GM19395 (cell line): ENCODE measurements around the gene AIPL1.

Experiments used
- ATAC-seq: cut with Tn5 transposase; IDR thresholded peaks from one replicate; pipeline ENCODE4 v1.9.1; 2021; ENCODE audit warnings: mild to moderate bottlenecking, moderate library complexity; ENCODE audit not compliant: unreplicated experiment

Gene AIPL1

DNA sequence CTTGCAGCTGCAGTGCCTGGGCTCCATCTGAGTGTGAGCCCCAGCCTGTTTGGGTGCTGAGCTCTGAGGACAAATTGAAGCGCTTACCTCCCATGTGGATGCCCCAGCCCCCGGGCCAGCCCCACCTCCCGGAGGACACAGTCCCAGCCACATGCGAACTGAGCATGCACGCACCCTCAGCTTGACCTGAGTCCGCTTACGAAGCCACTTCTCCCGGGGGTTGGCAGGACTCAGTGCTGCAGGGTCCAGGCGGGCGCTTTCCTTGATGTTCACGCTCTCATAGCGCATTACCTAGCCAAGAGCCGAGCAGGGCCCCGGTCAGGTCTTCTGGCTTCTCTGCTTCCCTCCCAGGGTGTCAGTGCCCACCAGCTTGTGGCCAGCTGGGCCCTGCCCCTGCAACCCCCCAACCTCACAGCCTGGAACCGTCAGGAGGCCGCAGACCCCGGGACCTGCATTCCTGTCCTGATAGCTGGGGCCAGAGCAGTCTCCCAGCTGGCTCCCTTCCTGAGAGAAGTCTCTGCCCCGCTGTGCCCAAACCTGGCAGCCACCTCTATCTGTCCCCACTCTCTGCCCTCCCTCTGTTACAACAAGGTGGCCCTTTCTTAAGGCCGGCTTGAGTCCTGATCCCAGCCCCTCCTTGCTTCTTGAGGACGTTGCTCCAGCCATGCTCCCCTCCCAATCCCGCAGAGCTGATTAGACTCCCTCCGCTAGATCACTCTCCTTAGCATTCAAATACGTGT lies 33.3 kb upstream of the AIPL1 start:
- ATAC-seq = no peak

DNA sequence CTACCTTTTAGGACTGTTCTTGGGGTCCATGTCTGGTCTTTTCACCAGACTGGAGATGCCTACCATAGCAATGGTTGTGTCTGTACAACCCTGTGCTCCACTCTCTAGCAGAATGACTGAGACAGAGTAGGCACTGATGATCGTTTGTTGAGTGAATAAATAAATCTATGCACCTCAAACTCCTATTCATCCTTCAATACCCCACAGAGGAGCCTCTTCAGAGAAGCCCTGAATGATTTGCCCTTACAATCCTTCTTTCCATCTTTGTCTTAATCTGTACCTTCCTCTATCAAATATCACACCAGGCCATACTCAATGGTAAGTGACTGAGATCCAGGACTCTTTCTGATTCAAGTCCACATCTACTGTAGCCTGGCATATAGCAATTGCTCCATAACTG lies 32.6 kb upstream of the AIPL1 start:
- ATAC-seq = no peak

DNA sequence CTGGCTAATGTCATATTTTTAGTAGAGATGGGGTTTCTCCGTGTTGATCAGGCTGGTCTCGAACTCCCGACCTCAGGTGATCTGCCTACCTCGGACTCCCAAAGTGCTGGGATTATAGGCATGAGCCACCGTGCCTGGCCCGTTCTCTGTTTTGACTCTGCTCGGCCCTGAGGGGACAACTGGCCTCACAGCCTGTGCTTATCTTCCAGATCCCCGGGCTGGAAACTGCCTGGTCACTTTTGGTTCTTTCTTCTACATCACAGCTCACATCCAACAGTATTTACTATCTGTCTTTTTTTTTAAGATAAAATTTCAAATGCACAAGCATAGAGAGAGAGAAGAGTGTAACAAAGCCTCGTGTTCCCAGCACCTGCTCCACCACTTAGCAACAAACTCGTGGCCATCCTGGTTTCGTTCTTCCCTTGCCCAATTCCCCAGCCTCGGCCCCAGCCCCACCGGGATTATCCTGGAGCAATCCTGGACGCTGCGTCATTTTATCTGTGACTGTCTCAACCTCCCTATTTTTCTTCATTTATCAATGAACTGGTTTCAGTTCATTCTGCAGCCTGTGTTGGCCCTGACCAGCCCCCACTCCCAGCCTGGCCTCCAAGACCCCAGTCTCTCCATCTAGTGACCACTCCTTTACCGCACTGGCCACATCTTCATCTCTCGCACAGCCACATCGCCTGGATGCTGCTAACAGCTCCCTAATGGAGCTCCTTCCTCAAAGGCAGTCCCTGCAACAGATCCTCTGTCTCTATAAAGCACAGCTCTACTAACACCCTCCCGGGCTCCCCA lies 30.5 kb upstream of the AIPL1 start:
- no peak for ATAC-seq

DNA sequence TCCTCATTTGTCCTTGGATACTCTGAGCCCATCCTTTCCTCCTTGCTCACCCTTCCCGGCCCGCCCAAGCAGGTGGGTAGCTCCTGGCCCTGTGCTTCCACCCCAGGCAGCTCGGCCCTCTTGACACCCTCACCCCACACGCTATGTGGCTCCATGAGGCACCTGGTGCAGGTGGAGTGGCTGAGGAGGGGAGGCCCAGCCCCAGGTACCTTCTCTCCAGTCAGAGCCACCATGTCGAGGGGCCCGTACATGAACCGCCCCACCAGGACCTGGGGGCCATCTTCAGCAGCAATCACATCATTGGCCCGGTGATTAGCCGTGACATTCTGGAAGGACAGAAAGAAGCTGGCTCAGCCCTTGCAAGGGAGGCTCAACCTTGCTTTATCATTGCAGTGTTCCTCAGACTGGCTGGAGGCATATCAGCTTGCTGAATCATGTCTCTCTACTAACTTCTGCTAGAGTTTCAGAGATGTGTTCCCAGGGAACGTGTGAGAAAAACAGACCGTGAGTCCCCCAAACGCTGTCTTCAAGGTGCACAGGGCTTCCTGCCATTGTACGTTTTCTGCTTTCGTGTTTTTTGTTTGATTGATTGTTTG lies 29.6 kb upstream of the AIPL1 start:
- no peak for ATAC-seq

DNA sequence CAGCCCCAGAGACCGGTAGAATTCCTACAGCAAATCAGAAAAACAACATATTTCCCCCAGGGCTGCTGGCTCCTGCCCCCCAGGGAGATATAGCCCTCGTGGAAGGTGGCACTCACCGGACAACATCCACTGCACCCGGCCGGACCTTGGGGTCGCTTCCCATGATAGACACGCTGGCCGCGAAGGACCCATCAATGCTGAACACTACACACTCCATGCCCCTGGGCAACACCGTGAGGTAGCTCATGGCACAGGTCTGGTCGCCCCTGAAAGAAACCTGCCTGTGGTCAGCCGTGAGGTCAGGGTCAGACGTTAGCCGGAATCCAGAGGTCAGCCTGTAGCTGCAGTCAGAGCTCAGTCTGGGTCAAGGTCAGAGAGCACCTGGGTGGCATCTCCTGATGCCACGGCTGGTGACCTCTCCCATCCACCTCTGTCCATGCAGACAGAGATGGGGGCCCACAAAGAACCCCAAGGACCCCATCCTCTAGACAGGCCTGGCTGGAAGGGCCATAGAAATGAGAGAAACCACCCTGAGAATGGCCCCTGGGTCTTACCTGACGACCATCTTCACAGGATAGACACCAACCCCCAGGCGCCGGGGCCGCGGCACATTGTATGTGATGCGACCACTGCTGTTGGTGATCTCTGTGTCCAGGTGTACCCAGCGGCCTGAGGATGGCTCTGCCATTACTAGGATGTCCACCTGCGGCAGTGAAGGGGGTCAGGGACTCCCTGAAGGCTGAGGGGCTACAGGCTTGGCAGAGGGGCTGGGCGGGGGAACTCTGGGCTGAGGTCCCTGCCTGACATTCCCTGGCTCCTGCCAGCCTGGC lies 28.9 kb upstream of the AIPL1 start:
- no peak for ATAC-seq

DNA sequence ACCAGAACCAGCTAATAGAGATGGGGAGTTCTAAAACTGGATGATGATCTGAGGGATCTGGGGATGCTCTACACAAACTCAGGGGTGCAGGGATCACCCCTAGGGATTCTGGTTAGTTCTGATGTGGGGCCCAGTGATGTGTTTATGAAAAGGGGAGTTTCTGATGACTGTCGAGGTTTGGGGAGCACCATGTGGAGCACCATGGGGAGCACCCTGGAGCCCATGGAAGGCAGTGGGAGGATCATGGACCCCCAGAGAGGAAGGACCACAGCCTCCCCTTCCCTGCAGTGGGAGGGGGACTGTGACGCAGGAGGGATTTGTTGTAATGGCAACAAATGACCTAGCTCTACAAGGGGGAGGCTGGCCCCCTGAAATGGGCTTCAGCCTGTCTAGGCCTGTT lies 27.8 kb upstream of the AIPL1 start:
- no peak for ATAC-seq

DNA sequence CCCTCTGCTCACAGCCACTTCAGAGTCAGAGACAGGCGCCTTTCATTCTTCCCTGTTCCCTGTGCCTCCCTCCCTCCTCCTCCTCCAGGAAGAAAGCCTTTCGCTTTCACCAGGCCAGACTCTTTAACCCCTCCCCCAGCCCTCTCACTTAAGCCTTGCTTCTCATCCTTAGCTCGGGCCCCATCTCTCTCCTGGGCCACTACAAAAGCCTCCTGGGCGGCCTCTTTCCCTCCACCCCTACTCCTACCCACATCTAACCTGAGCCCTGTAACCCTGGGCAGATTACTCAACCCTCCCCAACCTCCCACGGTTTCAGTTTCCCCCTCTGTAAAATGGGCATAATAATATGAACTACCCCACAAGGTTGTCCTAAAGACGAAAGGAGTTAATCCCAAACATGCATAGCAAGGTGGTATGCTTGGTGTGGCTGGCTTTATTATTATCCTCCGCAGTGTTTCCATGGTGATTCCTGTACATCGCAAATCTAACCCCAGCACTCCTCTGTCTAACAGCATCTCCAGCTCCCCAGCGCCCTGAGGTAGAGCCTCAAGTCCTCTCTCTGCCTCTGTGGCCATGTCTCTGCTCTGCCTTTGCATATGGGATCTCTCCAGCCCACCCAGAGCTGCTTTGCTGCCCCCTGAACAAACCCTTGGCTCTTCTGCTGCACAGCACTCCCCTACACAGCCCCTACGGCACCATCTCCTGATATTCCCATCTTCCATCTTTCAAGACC lies 27.0 kb upstream of the AIPL1 start:
- no peak for ATAC-seq

DNA sequence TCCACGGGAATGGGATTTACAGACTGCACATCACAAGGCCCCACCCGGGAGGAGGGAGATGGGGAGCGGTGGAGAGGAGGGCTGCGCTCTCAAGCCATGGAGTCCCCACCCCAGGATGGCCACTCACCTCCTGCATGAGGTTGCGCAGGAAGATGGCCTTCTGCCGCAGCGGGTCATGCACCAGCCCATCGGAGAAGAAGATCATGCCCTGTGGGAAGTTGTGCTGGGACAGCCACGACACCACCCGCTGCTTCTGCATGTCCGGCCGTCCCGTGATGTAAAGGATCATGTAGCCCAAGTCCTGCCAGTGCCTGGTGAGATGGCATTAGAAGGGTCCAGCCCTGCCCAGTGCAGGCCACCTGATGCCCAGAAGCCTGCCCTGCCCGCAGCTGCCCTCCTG lies 26.3 kb upstream of the AIPL1 start:
- ATAC-seq = no peak

DNA sequence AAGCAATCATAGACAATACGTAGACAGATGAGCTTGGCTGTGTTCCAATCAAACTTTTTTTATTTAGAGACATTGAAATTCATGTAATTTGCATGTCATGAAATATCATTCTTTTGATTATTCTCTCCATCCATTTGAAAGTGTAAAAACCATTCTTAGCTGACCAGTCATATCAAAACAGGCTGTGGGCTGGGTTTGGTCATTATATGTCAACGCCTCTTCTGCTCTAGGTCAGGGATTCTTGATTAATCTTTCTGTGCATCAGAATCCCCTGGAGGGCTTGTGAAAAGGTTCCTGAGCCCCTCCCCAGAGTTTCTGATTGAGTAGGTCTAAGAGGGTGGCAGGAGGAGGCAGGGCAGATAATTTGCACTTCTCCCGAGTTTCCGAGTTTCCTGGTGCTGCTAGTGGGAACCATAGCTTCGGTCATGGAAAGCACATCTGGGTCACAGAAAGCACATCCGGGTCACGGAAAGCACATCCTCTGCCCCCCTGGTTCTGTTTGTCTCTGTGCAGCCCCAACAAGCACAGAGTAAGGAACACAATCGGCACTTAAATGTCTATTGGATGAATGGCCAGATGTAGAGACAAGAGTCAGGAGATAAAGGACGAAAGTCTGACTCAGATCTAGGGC lies 25.7 kb upstream of the AIPL1 start:
- ATAC-seq = no peak

DNA sequence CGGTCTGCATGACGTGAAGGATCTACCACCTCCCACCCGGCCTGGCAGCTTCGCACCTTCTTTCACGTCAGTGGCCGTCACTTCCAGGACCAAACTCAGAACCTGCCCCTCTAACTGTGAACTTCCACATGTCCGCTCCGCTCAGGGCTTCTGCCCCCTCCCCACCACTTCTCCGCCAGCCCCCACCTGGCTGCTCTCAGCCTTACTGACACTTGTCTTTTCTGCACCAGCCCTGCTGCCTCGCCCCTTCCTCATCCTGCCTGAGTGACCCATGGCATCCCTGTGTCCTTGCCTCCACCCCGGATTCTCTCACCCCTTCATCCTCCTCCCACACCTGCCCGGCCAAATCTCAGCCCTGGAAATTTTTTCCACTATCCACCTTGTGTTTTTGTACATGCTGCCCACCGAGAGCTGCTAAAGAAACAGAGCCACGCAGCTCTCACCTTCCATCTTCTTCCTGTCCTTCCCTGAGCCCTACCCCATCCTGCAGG lies 23.6 kb upstream of the AIPL1 start:
- ATAC-seq = no peak

DNA sequence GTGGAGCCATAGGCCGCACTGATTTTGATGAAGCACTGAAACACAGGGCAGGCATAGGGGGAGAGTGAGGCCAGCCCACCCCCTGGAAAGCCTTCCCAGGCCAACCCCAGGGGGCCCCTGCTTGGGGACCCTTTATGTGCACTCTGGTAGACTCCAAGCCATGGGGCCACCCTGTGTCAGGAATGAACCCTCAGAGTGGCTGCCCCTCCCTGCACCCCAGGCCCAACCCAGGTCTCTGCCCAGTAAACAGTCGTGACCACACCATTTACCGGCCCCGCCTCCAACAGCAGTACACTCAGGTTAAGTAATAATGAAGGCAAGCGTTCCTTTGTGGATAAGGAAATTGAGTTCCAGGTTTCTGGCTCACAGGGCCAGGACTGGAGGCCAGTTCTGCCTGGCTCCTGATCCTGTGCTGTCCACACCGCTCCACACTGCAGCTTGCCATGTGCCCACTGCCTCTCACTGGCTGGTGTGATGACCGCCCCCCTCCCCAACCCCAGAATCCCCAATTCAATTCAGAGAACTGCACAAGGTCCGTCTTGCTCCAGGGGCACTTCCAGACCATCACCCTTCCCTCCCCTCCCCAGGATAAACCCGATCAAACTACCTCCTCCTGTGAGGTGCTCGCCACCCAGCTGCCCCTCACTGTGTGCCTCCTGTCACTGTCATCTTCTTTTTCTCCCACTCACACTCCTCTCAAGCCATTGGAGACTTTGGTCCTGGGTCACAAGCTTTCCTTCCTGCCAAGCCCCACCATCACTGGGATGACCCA lies 23.0 kb upstream of the AIPL1 start:
- ATAC-seq = no peak

DNA sequence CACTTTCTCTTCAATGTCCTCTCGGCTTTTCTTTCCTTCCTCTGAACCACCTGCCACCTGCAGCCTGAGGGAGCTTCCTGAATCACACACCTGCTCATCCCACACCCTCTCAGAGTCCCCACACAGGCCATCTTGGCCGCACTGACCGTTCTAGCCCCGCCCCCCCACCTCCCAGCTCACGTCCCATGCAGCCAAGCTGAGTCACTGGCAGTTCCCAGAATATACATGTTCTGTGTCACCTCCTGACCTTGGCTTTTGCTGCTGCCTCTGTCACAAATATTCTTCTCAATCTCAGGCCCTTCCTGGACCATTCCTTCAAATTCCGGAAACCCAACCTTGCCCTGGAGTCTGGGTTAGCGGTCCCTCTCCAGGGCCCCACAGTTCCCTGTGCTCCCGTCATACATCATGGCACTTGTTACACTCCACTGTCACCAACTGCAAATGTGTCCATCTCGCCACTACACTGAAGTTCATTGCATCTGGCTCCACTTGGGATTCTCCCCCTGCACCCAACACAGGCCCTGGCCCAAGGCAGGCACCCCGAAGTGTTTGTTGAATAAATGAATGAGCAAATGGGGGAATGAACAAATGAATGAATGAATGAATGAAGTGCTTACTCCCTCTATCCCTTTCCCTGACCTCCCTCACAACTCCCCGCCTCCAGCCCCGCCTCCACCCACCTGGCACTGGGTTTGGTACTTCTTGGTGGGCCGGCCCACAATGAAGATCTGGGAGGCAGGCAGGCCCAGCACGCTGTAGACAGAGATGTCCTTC lies 22.2 kb upstream of the AIPL1 start:
- ATAC-seq = no peak

DNA sequence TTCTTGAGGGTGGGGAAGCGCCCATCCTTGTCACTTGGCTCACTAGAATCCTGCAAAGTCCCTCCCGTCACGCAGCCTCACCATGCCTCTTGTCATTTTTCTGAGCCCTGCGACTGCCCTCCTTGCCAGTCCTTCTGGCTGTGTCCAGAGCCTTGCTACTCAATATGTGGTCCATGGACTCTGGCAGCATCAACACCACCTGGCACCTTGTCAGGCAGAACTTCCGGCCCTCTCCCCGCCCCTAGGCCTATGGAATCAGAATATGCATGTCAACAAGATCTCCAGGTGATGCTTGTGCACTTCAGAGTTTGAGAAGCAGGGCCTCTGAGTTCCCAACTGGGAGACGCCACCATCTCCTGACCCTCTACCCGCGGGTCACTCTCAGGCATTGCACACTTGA lies 21.4 kb upstream of the AIPL1 start:
- no peak for ATAC-seq

DNA sequence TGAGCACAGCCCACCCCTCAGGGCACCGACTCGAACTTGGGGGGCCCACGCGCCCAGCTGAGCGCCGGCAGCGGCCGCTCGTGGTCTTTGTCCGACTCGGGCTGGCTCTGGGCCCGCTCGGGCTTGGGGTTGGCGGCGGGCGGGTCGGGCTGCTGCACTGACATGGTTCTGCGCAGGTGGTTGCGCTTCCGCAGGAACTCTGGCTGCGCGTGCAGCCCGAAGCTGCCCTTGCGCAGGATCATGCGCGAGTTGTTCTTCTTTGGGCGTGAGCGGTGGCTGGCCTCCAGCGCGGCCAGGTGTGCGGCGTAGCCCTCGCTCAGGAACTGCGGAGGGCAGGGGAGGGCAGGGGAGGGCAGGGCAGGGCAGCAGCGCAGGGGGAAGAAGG lies 20.4 kb upstream of the AIPL1 start:
- ATAC-seq = no peak

DNA sequence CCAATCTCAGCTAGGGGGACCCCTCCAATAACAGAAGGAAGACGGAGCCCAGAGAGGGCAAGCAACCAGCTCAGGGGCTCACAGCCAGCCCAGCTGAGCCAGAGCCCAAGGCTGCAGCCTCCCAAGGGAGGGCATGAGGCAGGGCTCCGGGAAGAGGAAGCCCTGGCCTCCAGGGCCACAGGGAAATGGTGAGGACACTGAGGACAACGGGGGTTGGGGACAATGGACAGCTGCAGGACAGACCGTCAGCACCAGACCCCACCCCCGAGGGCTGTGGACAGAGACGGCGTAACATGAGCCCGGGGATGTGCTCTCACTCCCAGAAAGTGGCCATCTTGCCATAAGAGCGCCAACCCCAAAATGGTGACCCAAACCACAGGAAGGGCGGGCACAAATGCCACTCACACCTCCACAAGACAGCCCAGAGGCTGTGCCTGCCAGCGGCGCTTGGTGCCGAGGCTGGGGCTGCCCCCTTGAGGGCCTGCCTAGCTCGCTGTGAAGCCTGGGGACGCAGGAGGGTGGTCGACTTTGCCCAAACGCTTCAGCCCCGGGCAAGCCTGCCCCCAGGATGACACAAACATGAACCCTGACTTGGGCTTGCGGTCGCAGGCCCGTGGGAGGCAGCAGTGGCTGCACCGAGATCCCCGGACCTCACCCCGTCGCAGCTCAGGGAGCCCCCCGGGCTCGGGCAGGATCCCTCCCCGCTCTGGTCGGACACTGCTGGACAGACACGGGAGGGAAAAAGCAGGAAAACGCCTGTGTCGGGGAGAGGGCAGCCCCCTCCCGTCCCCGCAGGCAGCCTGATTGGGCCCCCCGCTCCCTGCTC lies 19.8 kb upstream of the AIPL1 start:
- no peak for ATAC-seq

DNA sequence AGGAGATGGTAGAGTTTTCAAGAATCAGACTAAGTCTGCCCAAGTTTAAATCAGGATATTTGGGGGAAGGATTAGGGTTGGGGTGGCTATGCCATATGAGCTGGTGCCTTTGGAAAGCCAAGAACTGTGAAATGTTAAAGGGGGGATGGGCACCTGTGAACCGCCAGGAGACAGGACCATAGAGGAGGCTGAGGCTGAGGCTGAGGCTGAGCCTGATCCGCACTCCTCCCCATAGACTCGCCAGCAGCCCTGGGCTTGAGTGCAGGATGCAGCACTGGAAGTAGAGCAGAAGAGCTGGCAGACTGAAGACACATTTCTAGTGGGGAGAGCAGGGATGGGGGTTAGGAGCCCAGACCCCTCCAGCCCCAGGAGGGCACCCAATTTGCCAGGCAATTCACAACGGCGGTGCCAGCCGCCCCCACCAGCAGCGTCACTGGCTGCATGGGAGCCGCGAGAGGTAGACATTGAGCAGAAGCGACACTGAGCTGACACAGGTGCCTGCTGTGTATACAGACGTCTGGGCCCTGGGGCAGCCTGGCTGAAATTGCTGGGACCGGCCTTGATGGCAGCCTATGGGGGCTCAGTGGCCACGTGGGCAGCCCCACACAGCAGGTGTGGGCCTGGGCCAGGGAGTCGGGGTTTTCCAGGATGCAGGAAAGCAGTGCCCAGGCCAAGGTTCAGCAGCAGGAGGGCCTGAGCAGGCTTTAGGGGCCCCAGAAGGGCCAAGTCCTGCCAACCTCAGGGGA lies 18.5 kb upstream of the AIPL1 start:
- ATAC-seq = no peak
